HCT116 (cell line): ENCODE data around the gene C17orf58. TPM values are rescaled to one million over a fixed set of nuclear protein-coding genes. Genes with fewer than 3 reads are reported as not detected.
A peak's percentile ranks its signal among the peaks of the same experiment; 100 is the strongest.

ENCODE experiments used
- ATAC-seq: fragments of 200-7000 bp; cut with Tn5 transposase; 2 replicates; pipeline ENCODE4 v1.9.1; 2020; ENCODE audit warnings: mild to moderate bottlenecking, moderate library complexity
- BruUV-seq: library from RNA; stranded (reverse); fragments of 400-500 nt; replicated peaks from 2 replicates; lab custom pipeline; 2021; lab: Mats Ljungman, UMichigan
- CTCF ChIA-PET: fragments of 300-600 bp; sonication (Branson Sonifier 250); formaldehyde crosslinking; loops from one replicate; lab custom pipeline; 2021; ENCODE audit warnings: antibody characterized with exemption; lab: Charles Lee
- POLR2A ChIA-PET: fragments of 300-600, 350-600 bp; sonication (Branson Sonifier 250); formaldehyde crosslinking; loops from one replicate; lab custom pipeline; 2021; ENCODE audit warnings: antibody characterized with exemption; lab: Charles Lee
- RAD21 ChIA-PET, 2 experiments: fragments of 300-600 bp; sonication (Branson Sonifier 250); formaldehyde crosslinking; loops; one replicate each; lab custom pipeline; 2023; ENCODE audit warnings: low total read pairs in 2 of 2; ENCODE audit not compliant: uncharacterized antibody in 2 of 2, unreplicated experiment in 2 of 2, low non-redundant PET in 1 of 2; lab: Charles Lee
- DNase-seq: peaks from one replicate; pipeline ENCODE4 v3.0.0-alpha.2; 2010; ENCODE audit warnings: low read depth, low spot score
- H2AFZ ChIP-seq: fragments of 200-600 bp; shearing (Covaris generic), sonication (generic); 2 replicates; pipeline ENCODE4 v1.6.1; 2017; ENCODE audit warnings: low read depth, mixed run types, mixed read lengths, antibody characterized with exemption, low read length; ENCODE audit not compliant: poor library complexity, severe bottlenecking
- H3K27ac ChIP-seq: 2 replicates; pipeline ENCODE4 v1.5.1; 2012; ENCODE audit warnings: low read depth, low read length
- H3K27me3 ChIP-seq: fragments of 200-600 bp; sonication (generic); 2 replicates; pipeline ENCODE4 v1.6.1; 2016; ENCODE audit warnings: mixed run types, low read length, mixed read lengths; ENCODE audit not compliant: insufficient read depth
- H3K36me3 ChIP-seq, 2 experiments: fragments of 200-500 bp in 1 of 2; fragments of 200-600 bp in 1 of 2; sonication (Bioruptor generic) in 1 of 2; sonication (generic) in 1 of 2; 2 replicates each; pipeline versions ENCODE4 v1.5.1 to v1.6.1; 2014 to 2016; ENCODE audit warnings: low read length in 2 of 2, inconsistent platforms in 1 of 2, mixed read lengths in 1 of 2, mixed run types in 1 of 2; ENCODE audit not compliant: insufficient read depth in 2 of 2, control insufficient read depth in 1 of 2
- H3K4me1 ChIP-seq, 2 experiments: fragments of 200-600 bp in 1 of 2; sonication (generic) in 1 of 2; 2 replicates each; pipeline versions ENCODE4 v1.5.1 to v1.6.1; 2012 to 2017; ENCODE audit warnings: low read length in 2 of 2, inconsistent platforms in 1 of 2, mild to moderate bottlenecking in 1 of 2, mixed read lengths in 1 of 2, mixed run types in 1 of 2, moderate library complexity in 1 of 2; ENCODE audit not compliant: insufficient read depth in 2 of 2, control insufficient read depth in 1 of 2
- H3K4me2 ChIP-seq: fragments of 200-600 bp; sonication (generic); 2 replicates; pipeline ENCODE4 v1.6.1; 2017; ENCODE audit warnings: mixed run types, low read length, mixed read lengths
- H3K4me3 ChIP-seq, 2 experiments: fragments of 200-600 bp in 1 of 2; sonication (generic) in 1 of 2; replicated peaks in 1 of 2; 2 replicates each; pipeline ENCODE4 v1.5.1; 2011 to 2016; ENCODE audit warnings: low read length in 2 of 2, control low read depth in 1 of 2, low read depth in 1 of 2, mild to moderate bottlenecking in 1 of 2, mixed read lengths in 1 of 2, mixed run types in 1 of 2
- H3K79me2 ChIP-seq: fragments of 200-600 bp; sonication (generic); 2 replicates; pipeline ENCODE4 v1.6.1; 2017; ENCODE audit warnings: mild to moderate bottlenecking, mixed run types, low read length, moderate library complexity, mixed read lengths; ENCODE audit not compliant: insufficient read depth
- H3K9ac ChIP-seq: fragments of 200-600 bp; sonication (generic); 2 replicates; pipeline ENCODE4 v1.6.1; 2016; ENCODE audit warnings: low read length, mixed read lengths
- H3K9me2 ChIP-seq: fragments of 200-600 bp; sonication (generic), shearing (Covaris generic); 2 replicates; pipeline ENCODE4 v1.6.1; 2017; ENCODE audit warnings: mixed run types, mild to moderate bottlenecking, moderate library complexity; ENCODE audit not compliant: insufficient read depth
- H3K9me3 ChIP-seq, 2 experiments: fragments of 200-500 bp in 1 of 2; fragments of 200-600 bp in 1 of 2; sonication (Bioruptor generic) in 1 of 2; sonication (generic) in 1 of 2; 2 replicates each; pipeline ENCODE4 v1.6.1; 2014 to 2017; ENCODE audit warnings: low read length in 2 of 2, mixed read lengths in 2 of 2, inconsistent platforms in 1 of 2, low read depth in 1 of 2, mild to moderate bottlenecking in 1 of 2, mixed run types in 1 of 2, moderate library complexity in 1 of 2; ENCODE audit not compliant: control insufficient read depth in 1 of 2, insufficient read depth in 1 of 2
- H4K20me1 ChIP-seq: fragments of 200-600 bp; sonication (generic), shearing (Covaris generic); 2 replicates; pipeline ENCODE4 v1.6.1; 2017; ENCODE audit warnings: mixed run types, mild to moderate bottlenecking, moderate library complexity; ENCODE audit not compliant: insufficient read depth
- CBX3 ChIP-seq: IDR thresholded peaks from 2 replicates; pipeline ENCODE4 v1.6.1; 2012; ENCODE audit warnings: low read depth
- CEBPB ChIP-seq: IDR thresholded peaks from 2 replicates; pipeline ENCODE4 v1.6.1; 2012; ENCODE audit warnings: low read depth
- EGR1 ChIP-seq: IDR thresholded peaks from 2 replicates; pipeline ENCODE4 v1.6.1; 2012; ENCODE audit warnings: low read depth
- EZH2 ChIP-seq: fragments of 200-600 bp; sonication (generic); IDR thresholded peaks from 2 replicates; pipeline ENCODE4 v1.6.1; 2017; ENCODE audit warnings: antibody characterized with exemption, mixed run types
- EZH2phosphoT487 ChIP-seq: fragments of 200-600 bp; IDR thresholded peaks from 2 replicates; pipeline ENCODE4 v1.6.1; 2018; ENCODE audit warnings: antibody characterized with exemption, borderline replicate concordance
- JUND ChIP-seq: IDR thresholded peaks from 2 replicates; pipeline ENCODE4 v1.6.1; 2012
- POLR2A ChIP-seq: IDR thresholded peaks from 2 replicates; pipeline ENCODE4 v1.7.0; 2011; ENCODE audit warnings: borderline replicate concordance; ENCODE audit not compliant: insufficient read depth, insufficient read length; ENCODE audit errors: extremely low read depth
- POLR2AphosphoS5 ChIP-seq: IDR thresholded peaks from 2 replicates; pipeline ENCODE4 v1.6.1; 2011; ENCODE audit warnings: mild to moderate bottlenecking, low read depth, low read length, moderate library complexity
- RAD21 ChIP-seq: IDR thresholded peaks from 2 replicates; pipeline ENCODE4 v1.6.1; 2012; ENCODE audit warnings: low read depth, mild to moderate bottlenecking
- SIN3A ChIP-seq: IDR thresholded peaks from 2 replicates; pipeline ENCODE4 v1.6.1; 2012; ENCODE audit warnings: low read depth
- SP1 ChIP-seq: IDR thresholded peaks from 2 replicates; pipeline ENCODE4 v1.6.1; 2012; ENCODE audit warnings: low read depth
- SRF ChIP-seq: IDR thresholded peaks from 2 replicates; pipeline ENCODE4 v1.6.1; 2012; ENCODE audit warnings: low read depth
- TCF7L2 ChIP-seq: IDR thresholded peaks from 2 replicates; pipeline ENCODE4 v1.7.0; 2011; ENCODE audit warnings: borderline replicate concordance, inconsistent platforms; ENCODE audit not compliant: insufficient read depth, insufficient read length; ENCODE audit errors: extremely low read depth
- YY1 ChIP-seq: IDR thresholded peaks from 2 replicates; pipeline ENCODE4 v1.6.1; 2011; ENCODE audit warnings: low read length, low read depth, moderate library complexity, mild to moderate bottlenecking; ENCODE audit not compliant: insufficient replicate concordance; ENCODE audit errors: extremely low read depth
- ZFX ChIP-seq: fragments of 450-650 bp; IDR thresholded peaks from 2 replicates; pipeline ENCODE4 v1.6.1; 2017
- ZNF274 ChIP-seq: fragments of 200-500 bp; sonication (Bioruptor generic); IDR thresholded peaks from 2 replicates; pipeline ENCODE4 v1.6.1; 2014; ENCODE audit warnings: mild to moderate bottlenecking, low read depth, low read length, inconsistent platforms
- intact Hi-C: fragments of 100-400 bp; cut with micrococcal nuclease; formaldehyde crosslinking; loops from 2 replicates; pipeline ENCODE4 v1.10.0; 2022
- total RNA-seq: library from RNA; stranded (reverse); gene quantifications from one replicate; pipeline ENCODE4 v1.2.1, GENCODE V29; 2021; ENCODE audit not compliant: unreplicated experiment
- TF ChIP-seq, protein P1 (sequence below): IDR thresholded peaks from 2 replicates; pipeline ENCODE4 v1.6.1; 2012; ENCODE audit warnings: low read depth
- TF ChIP-seq, protein P2 (sequence below): IDR thresholded peaks from 2 replicates; pipeline ENCODE4 v1.6.1; 2012
- TF ChIP-seq, protein P3 (sequence below), 3 experiments: fragments of 200-600 bp in 1 of 3; sonication (generic) in 1 of 3; IDR thresholded peaks in 2 of 3; conservative IDR thresholded peaks in 1 of 3; 2 replicates each; pipeline ENCODE4 v1.5.1; 2012 to 2017; ENCODE audit warnings: low read depth in 2 of 3, low read length in 2 of 3, antibody characterized with exemption in 1 of 3, borderline replicate concordance in 1 of 3, control low read depth in 1 of 3, mild to moderate bottlenecking in 1 of 3, mixed read lengths in 1 of 3, mixed run types in 1 of 3, moderate library complexity in 1 of 3; ENCODE audit not compliant: insufficient read depth in 1 of 3

Gene C17orf58
- total RNA-seq, 1 experiment from 2014 or later: 38.1 TPM

GRCh38 chr17:68020409-68020756, 24.1 kb upstream of the C17orf58 start:
- no peaks in the 10 kb centered on the region for H3K27me3 ChIP-seq
- no peaks in the 10 kb centered on the region for H3K36me3 ChIP-seq
- H4K20me1 ChIP-seq: no peaks in the 10 kb centered on the region
- peak overlapping the region; percentile 70 for H3K9ac ChIP-seq
- intact Hi-C loops: no loop called here
- H3K4me1 ChIP-seq: peaks cover 18 to 36% of the 10 kb centered on the region in 2 experiments
- no peaks in the 10 kb centered on the region for H3K79me2 ChIP-seq
- H3K4me3 ChIP-seq: peak overlapping the region; percentile 50 to 56
- ATAC-seq (peak; percentile 15), DNase-seq (no peak)
- peak overlapping the region; percentile 65 for H3K27ac ChIP-seq
- H3K9me2 ChIP-seq: no peaks in the 10 kb centered on the region
- peak overlapping the region; percentile 25 for H2AFZ ChIP-seq
- ChIA-PET RAD21 (no interaction called here), CTCF (interaction anchor here (1.1 to 1.7 kb wide), 4 partner anchors 10 to 185 kb away, joined by 3 to 19 read pairs (median 6); no protein-coding TSS in a partner anchor), POLR2A (interaction anchor here (0.9 to 1.9 kb wide), 4 partner anchors 13 to 16 kb away, joined by 3 to 6 read pairs (median 4); partner anchors contain the start of gene KPNA2)
- peak overlapping the region; percentile 78 for H3K4me2 ChIP-seq
- no peaks in the 10 kb centered on the region for H3K9me3 ChIP-seq
- TF ChIP-seq YY1 (no peak), SIN3A (no peak), EGR1 (no peak), ZNF274 (no peak), SRF (no peak), CBX3 (no peak), POLR2A (no peak), TCF7L2 (no peak), RAD21 (no peak), EZH2 (no peak), POLR2AphosphoS5 (no peak), ZFX (no peak), JUND (no peak), EZH2phosphoT487 (no peak), SP1 (no peak), CEBPB (no peak)
- TF ChIP-seq, protein P1, sequence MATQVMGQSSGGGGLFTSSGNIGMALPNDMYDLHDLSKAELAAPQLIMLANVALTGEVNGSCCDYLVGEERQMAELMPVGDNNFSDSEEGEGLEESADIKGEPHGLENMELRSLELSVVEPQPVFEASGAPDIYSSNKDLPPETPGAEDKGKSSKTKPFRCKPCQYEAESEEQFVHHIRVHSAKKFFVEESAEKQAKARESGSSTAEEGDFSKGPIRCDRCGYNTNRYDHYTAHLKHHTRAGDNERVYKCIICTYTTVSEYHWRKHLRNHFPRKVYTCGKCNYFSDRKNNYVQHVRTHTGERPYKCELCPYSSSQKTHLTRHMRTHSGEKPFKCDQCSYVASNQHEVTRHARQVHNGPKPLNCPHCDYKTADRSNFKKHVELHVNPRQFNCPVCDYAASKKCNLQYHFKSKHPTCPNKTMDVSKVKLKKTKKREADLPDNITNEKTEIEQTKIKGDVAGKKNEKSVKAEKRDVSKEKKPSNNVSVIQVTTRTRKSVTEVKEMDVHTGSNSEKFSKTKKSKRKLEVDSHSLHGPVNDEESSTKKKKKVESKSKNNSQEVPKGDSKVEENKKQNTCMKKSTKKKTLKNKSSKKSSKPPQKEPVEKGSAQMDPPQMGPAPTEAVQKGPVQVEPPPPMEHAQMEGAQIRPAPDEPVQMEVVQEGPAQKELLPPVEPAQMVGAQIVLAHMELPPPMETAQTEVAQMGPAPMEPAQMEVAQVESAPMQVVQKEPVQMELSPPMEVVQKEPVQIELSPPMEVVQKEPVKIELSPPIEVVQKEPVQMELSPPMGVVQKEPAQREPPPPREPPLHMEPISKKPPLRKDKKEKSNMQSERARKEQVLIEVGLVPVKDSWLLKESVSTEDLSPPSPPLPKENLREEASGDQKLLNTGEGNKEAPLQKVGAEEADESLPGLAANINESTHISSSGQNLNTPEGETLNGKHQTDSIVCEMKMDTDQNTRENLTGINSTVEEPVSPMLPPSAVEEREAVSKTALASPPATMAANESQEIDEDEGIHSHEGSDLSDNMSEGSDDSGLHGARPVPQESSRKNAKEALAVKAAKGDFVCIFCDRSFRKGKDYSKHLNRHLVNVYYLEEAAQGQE: no peak
- TF ChIP-seq, protein P2, sequence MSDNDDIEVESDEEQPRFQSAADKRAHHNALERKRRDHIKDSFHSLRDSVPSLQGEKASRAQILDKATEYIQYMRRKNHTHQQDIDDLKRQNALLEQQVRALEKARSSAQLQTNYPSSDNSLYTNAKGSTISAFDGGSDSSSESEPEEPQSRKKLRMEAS: no peak
- TF ChIP-seq, protein P3, sequence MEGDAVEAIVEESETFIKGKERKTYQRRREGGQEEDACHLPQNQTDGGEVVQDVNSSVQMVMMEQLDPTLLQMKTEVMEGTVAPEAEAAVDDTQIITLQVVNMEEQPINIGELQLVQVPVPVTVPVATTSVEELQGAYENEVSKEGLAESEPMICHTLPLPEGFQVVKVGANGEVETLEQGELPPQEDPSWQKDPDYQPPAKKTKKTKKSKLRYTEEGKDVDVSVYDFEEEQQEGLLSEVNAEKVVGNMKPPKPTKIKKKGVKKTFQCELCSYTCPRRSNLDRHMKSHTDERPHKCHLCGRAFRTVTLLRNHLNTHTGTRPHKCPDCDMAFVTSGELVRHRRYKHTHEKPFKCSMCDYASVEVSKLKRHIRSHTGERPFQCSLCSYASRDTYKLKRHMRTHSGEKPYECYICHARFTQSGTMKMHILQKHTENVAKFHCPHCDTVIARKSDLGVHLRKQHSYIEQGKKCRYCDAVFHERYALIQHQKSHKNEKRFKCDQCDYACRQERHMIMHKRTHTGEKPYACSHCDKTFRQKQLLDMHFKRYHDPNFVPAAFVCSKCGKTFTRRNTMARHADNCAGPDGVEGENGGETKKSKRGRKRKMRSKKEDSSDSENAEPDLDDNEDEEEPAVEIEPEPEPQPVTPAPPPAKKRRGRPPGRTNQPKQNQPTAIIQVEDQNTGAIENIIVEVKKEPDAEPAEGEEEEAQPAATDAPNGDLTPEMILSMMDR (IDR thresholded peaks at IDR 0.05 in 2 of 3, conservative IDR thresholded peaks at IDR 0.05 in 1 of 3; ENCODE audit: borderline replicate concordance in 1 of 3, insufficient read depth in 1 of 3, low read depth in 2 of 3, low read length in 2 of 3): no peak
- TSS peak; percentile 95 for BruUV-seq
